Stimulated activated CD4-positive, alpha-beta T cell treated with anti-CD3 and anti-CD28 coated beads, Interleukin-4, amount 100 ng/mL, for 4 hours (primary cell): ENCODE results near the gene LTB4R2.
"Not testable (repeated sequence)": the region's sequence is repeated elsewhere in the genome, so short reads cannot be mapped to it uniquely, and the experiment has no call there.

Source experiments
- DNase-seq, 2 experiments: peaks; one replicate each; pipeline ENCODE4 v3.0.0-alpha.2; 2020

LTB4R2 gene

DNA sequence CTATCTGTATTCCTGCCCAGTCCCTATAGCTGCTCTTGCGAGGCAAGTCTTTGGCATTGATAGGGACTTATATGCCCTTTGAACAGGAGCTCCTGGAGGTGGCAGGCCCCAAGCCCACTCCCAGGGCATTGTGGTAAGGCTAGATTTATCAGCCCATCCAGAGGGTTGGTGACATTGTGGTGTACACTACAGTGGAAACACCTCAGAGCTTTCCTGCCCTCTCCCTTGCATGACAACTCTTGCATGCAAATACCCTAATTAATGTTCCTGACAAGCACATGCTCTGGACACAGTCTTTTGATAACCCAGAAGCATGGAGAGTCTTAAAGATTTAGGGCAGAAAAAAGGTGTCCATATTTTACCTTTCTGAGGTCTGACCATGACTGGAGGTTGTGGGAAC lies 30.7 kb downstream of the LTB4R2 start:
- no peak for DNase-seq

DNA sequence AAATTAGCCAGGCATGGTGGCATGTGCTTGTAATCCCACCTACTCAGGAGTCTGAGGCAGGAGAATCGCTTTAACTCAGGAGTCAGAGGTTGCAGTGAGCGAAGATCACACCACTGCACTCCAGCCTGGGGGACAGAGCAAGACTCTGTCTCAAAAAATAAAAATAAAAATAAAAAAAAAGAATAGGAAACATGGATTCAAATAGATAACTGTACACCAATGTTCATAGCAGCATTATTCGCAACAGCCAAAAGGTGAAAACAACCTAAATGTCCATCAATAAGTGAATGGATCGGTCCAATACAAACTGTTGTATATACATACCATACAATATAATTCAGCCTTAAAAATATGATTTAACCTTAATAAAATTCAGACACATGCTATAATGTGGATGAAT lies 32.9 kb downstream of the LTB4R2 start:
- DNase-seq, result no peak

DNA sequence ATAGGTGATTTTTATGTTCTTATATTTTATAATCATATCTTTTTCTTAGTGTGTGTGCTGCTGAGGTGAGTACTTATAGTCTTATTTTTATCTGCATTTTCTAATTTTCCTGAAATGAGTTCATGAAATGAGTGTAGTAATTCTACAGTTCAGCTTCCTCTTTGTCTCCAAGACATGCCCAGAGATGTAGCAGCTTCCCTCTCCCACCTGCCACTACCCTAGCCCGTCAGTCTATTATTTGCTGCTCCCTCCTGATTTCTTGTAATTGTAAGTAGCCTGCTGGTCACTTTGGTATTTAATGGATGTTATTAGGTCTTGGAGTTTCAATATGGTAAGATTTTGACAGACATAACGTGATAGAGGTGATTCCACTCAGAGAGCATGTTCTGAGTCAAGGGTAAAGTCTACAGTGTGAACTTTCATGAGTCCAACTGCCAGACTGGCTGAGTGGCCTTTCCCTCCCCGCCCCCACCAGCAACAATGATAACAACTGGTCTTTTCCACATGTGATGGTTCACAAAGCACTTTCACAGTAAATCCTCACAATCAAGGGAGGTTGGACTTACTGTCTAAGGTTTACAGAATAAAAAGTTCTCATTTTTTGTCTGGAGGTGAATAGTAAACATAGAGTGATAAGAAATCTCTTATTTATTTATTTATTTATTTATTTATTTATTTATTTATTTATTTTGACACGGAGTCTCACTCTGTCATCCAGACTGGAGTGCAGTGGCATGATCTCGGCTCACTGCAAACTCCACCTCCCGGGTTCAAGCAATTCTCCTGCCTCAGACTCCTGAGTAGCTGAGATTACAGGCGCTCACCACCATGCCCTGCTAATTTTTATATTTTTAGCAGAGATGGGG lies 34.1 kb downstream of the LTB4R2 start:
- no peak for DNase-seq

DNA sequence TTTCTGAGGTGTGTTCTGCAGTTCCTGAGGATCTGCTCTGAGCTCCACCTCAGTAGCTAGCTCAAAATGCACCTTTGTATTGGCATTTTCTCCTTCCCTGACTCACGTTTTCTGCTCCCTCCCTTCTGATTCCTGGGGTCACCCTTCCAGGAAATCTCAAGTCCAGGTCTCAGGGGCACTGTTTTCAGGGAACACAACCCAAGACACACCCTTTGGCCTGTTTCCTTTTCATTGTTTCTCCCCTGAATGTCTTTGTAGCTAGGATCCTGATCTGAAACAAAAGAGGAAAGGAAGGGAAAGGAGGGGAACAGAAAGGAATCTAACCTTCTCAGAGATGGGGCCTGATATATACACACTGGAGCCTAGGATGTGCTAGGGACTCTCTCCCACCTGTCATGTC lies 37.2 kb downstream of the LTB4R2 start:
- DNase-seq, result no peak

DNA sequence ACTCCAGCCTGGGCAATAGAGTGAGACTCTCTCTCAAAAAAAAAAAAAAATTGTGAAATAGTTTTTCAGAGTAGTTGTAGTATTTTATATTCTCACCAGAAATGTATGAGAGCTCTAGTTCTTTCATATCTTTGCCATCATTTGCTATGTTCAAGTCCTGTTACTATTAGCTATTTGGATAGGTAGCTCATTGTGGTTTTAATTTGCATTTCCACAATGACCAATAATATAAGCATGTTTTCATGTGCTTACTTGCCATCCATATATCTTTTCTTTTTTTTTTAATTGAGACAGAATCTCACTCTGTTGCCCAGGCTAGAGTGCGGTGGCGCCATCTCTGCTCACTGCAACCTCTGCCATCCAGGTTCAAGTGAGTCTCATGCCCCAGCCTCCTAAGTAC lies 38.2 kb downstream of the LTB4R2 start:
- no peak for DNase-seq

DNA sequence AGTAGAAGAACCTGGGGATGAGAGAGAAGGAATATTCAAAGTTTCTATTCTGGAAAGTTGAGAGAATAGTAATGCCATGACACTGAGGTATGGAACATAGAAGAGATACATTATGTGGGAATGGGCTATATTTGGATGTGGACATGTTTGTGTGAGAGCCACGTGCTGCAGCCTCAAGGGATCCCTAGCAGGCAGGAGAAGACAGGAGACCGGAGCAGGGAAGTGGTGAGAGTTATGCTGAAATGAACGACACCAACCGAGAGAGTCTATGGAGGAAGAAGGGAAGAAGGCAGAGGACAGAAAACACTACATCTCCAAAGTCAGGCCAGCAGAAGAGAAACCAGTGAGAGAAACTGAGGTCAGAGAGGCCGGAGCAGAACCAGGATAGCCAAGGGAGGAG lies 39.8 kb downstream of the LTB4R2 start:
- no peak for DNase-seq

DNA sequence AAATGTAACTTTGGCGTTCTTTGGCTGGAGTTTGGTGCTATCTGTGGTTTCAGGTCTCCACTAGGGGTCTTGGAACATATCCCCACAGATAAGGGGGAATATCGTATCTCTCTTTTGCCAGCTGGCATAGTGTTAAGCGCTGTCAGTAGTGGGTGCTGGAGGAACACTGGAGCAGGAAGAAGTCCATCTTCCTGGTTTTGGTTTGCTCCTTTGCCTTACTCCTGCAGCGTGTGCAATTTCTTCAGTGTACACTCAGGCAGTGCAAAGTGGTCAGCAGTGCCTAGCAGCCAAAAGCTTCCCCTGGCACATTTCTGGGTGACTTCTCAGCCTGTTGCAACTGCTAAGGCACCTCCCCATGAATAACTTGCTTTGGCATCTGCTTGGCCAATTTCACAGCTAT lies 41.6 kb downstream of the LTB4R2 start:
- no peak for DNase-seq

DNA sequence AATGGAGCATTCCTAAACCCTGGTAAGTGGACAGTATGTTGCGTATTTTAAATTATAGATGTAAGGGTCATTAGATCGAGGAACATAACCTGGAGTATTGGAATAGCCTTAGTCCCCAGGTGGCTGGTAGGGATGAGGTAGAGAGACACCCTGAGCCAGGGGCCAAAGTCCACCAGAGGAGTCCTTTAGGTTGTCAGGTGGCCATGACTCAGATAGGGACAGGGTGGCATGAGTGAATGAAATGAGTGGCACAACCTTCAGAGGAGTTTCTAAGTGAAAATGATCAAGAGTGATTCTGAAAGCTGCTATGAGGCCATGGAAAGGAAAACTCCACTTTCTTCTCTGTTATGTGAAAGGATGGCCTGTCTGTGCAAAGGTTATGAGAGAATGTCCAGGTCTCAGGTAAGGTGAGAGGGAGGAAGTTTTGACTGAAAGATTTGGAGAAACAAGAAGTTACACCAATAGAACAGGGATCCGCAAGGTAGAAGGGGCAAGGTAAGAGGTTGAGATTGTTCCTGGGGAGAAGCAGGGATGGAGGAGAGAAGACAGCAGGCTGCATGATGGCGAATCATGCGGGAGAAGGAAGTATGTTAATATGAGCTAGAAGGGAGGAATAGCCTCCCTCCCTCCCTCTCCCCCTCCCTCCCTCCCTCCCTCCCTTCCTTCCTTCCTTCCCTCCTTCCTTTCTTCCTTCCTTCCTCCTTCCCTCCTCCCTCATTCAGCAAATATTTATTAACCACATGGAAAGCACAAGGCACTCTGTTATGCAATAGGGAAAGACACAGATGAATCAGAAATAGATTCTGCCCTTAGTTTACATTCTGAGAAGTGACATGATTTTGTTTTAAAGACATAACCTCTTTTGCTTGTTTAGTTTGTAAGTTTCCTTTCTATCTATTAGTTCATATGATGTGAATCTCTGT lies 43.9 kb downstream of the LTB4R2 start:
- no peak for DNase-seq

DNA sequence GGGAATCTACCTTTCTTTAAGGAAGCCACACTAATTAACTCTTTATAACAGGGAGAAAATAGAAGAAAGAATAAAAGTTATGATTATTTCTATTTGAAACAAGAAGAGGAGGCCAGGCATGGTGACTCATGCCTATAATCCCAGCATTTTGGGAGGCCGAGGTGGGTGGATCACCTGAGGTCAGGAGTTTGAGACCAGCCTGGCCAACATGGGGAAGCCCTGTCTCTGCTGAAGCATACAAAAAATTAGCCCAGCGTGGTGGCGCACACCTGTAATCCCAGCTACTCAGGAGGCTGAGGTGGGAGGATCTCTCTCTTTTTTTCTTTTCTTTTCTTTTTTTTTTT lies 44.5 kb downstream of the LTB4R2 start:
- not testable (repeated sequence) for DNase-seq

DNA sequence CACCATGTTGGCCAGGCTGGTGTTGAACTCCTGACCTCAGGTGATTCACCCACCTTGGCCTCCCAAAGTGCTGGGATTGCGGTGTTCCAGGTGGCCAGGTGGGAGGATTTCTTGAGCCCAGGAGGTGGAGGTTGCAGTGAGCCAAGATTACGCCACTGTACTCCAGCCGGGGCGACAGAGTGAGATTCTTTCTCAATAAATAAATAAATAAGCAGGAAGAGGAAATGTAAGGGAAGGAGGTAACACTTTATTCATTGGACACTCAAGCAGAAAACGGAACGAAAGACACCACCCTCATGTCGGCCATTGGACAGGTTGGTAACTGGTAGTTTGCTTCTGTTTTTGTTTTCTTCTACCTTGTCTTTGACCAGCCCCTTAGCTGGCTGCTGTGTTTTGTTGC lies 45.1 kb downstream of the LTB4R2 start:
- no peak for DNase-seq

DNA sequence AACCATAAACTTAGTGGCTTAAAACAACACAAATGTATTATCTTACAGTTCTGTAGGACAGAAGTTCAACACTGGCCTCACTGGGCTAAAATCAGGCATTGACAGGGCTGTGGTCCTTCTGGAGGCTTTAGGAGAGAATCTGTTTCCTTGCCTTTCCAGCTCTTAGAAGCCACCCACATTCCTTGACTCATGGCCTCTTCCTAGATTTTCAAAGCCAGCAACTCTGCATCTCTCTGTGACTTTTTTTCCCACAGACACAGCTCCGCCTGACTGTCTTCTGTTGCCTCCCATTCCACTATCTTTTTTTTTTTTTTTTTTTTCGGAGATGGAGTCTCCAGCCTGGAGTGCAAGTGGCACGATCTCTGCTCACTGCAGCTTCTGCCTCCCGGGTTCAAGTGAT lies 46.3 kb downstream of the LTB4R2 start:
- DNase-seq, result no peak

DNA sequence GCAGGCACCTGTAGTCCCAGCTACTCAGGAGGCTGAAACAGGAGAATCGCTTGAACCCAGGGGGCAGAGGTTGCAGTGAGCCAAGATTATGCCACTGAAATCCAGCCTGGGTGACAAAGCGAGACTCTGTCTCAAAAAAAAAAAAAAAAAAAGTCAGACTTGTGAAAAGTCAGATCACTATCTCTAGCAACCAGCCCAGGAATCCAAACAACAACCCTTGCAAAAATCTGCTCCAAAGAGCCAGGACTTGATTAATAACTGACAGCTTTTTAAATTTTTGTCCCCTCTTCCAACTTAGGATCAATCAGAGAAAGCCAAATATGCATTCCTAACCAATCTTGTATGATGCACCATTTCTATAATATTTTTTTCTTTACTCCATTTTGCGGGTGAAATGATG lies 50.3 kb downstream of the LTB4R2 start:
- DNase-seq, result no peak

DNA sequence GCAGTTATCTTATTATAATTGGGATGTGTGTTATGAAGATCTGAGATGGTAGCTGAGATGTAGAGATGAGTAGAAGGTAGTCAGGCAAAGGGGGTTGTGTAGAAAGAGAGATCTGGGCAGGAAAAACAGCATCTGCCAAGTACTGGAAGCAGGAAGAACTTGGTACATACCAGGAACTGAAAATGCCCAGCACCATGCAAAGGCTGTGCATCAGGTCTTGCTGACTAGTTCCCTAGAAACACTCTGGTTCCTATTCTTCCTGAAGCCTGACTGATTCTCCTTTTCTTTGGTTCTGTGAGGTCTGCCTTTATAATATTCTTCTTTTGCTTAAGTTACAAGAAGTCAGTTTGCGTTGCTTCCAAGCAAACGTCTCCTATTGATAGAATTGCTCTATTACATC lies 51.4 kb downstream of the LTB4R2 start:
- DNase-seq, result no peak
